Loucy (cell line): Measurements from ENCODE around the gene EIF2B1.

ENCODE experiments used
- H2AFZ ChIP-seq: fragments of 200-600 bp; sonication (generic); 2 replicates; pipeline ENCODE4 v1.6.0; 2016; ENCODE audit warnings: antibody characterized with exemption, mild to moderate bottlenecking, low read length, moderate library complexity
- H3F3A ChIP-seq: fragments of 200-600 bp; 2 replicates; pipeline ENCODE4 v1.6.0; 2016; ENCODE audit warnings: antibody characterized with exemption, low read depth, mild to moderate bottlenecking
- H3K27me3 ChIP-seq: fragments of 200-600 bp; sonication (generic); 2 replicates; pipeline ENCODE4 v1.6.1; 2014; ENCODE audit warnings: low read length, mild to moderate bottlenecking; ENCODE audit not compliant: insufficient read depth, poor library complexity, severe bottlenecking
- H3K36me3 ChIP-seq: fragments of 200-600 bp; sonication (generic); 2 replicates; pipeline ENCODE4 v1.6.1; 2016; ENCODE audit warnings: low read length; ENCODE audit not compliant: insufficient read depth
- H3K4me1 ChIP-seq: fragments of 200-600 bp; sonication (generic); 2 replicates; pipeline ENCODE4 v1.5.1; 2014; ENCODE audit warnings: low read length, mild to moderate bottlenecking; ENCODE audit not compliant: insufficient read depth, poor library complexity, severe bottlenecking
- H3K4me2 ChIP-seq: fragments of 200-600 bp; sonication (generic); 2 replicates; pipeline ENCODE4 v1.6.0; 2014; ENCODE audit warnings: antibody characterized with exemption, low read length, low read depth, mild to moderate bottlenecking; ENCODE audit not compliant: poor library complexity, severe bottlenecking
- H3K4me3 ChIP-seq: fragments of 200-600 bp; sonication (generic); 2 replicates; pipeline ENCODE4 v1.5.1; 2014; ENCODE audit warnings: low read length, mild to moderate bottlenecking, mixed read lengths; ENCODE audit not compliant: poor library complexity, severe bottlenecking
- H3K79me2 ChIP-seq: fragments of 200-600 bp; sonication (generic); 2 replicates; pipeline ENCODE4 v1.6.1; 2014; ENCODE audit warnings: low read length; ENCODE audit not compliant: insufficient read depth
- H3K9ac ChIP-seq: fragments of 200-600 bp; sonication (generic); 2 replicates; pipeline ENCODE4 v1.6.0; 2014; ENCODE audit warnings: mild to moderate bottlenecking, low read depth, low read length, moderate library complexity; ENCODE audit not compliant: poor library complexity, severe bottlenecking
- H3K9me2 ChIP-seq: fragments of 200-600 bp; sonication (generic); replicated peaks from 2 replicates; pipeline ENCODE4 v1.6.1; 2016; ENCODE audit warnings: low read depth, low read length, mixed read lengths
- H3K9me3 ChIP-seq: fragments of 200-600 bp; sonication (generic); 2 replicates; pipeline ENCODE4 v1.6.1; 2014; ENCODE audit warnings: mild to moderate bottlenecking, antibody characterized with exemption, low read length, low read depth; ENCODE audit not compliant: insufficient read depth
- H4K20me1 ChIP-seq: fragments of 200-600 bp; sonication (generic); 2 replicates; pipeline ENCODE4 v1.6.0; 2014; ENCODE audit warnings: antibody characterized with exemption, low read length, mild to moderate bottlenecking; ENCODE audit not compliant: insufficient read depth, poor library complexity, severe bottlenecking
- EZH2phosphoT487 ChIP-seq: fragments of 200-600 bp; IDR thresholded peaks from 2 replicates; pipeline ENCODE4 v1.6.1; 2018; ENCODE audit warnings: antibody characterized with exemption, mild to moderate bottlenecking, moderate library complexity, borderline replicate concordance
- TF ChIP-seq, protein P1 (sequence below): fragments of 200-600 bp; sonication (generic); conservative IDR thresholded peaks from 2 replicates; pipeline ENCODE4 v1.5.1; 2014; ENCODE audit warnings: mild to moderate bottlenecking, antibody characterized with exemption, low read length

Gene EIF2B1

DNA sequence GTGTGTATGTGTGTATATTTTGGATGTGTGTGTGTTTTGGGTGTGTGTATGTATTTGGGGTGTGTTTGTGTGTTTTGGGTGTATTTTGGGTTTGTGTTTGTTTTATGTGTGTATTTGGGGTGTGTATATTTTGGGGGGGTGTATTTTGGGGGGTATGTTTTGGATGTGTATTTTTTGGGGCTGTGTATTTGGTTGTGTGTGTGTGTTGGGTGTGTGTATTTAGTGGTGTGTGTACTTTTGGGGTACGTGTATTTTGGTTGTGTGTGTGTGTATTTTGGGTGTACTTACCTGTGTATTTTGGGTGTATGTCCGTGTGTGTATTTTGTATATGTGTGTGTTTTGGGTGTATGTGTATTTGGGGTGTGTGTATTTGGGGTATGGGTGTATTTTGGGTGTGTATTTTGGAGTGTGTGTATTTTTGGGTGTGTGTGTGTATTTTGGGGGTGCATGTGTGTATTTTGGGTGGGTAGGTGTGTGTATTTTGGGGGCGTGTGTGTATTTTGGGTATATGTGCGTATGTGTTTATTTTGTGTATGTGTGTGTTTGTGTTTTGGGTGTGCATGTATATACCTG lies 20.7 kb upstream of the EIF2B1 start:
- H3K4me2 ChIP-seq, result no peak overlapping the region
- no peak overlapping the region for H2AFZ ChIP-seq
- H3K36me3 ChIP-seq, result peaks cover 21% of the 10 kb centered on the region; the same call in 1 of the 2 replicates
- H3F3A ChIP-seq, result no peaks in the 10 kb centered on the region
- H3K4me1 ChIP-seq, result no peaks in the 10 kb centered on the region
- no peaks in the 10 kb centered on the region for H3K9me3 ChIP-seq
- no peak for TF ChIP-seq EZH2phosphoT487
- TF ChIP-seq, protein P1, sequence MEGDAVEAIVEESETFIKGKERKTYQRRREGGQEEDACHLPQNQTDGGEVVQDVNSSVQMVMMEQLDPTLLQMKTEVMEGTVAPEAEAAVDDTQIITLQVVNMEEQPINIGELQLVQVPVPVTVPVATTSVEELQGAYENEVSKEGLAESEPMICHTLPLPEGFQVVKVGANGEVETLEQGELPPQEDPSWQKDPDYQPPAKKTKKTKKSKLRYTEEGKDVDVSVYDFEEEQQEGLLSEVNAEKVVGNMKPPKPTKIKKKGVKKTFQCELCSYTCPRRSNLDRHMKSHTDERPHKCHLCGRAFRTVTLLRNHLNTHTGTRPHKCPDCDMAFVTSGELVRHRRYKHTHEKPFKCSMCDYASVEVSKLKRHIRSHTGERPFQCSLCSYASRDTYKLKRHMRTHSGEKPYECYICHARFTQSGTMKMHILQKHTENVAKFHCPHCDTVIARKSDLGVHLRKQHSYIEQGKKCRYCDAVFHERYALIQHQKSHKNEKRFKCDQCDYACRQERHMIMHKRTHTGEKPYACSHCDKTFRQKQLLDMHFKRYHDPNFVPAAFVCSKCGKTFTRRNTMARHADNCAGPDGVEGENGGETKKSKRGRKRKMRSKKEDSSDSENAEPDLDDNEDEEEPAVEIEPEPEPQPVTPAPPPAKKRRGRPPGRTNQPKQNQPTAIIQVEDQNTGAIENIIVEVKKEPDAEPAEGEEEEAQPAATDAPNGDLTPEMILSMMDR, result no peak
- H4K20me1 ChIP-seq, result no peaks in the 10 kb centered on the region
- no peaks in the 10 kb centered on the region for H3K9me2 ChIP-seq
- no peak overlapping the region for H3K9ac ChIP-seq
- H3K79me2 ChIP-seq, result no peaks in the 10 kb centered on the region
- H3K4me3 ChIP-seq, result no peak overlapping the region
- H3K27me3 ChIP-seq, result no peaks in the 10 kb centered on the region

DNA sequence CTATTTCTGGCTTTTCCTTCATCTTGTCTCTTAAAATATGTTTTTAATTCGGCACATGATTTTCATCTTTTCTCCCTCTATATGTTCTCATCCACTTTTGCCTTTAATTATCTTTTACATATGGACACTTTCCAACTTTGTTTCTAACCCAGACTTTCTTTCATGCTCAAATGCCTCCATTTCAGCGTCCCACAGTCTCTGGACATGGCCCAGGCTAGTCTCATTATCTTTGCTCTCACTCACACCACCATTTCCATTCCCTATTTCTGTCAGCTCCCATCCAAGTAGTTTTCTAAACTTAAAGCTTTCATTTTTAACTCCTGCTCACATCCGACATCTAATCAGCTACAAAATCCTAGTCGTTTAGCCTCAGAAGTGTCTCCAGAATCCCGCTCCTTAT lies 14.9 kb upstream of the EIF2B1 start:
- no peaks in the 10 kb centered on the region for H3K79me2 ChIP-seq
- TF ChIP-seq, protein P1, result no peak
- no peak for TF ChIP-seq EZH2phosphoT487
- H3K27me3 ChIP-seq, result no peaks in the 10 kb centered on the region
- no peaks in the 10 kb centered on the region for H3K4me1 ChIP-seq
- H3F3A ChIP-seq, result no peaks in the 10 kb centered on the region
- H3K36me3 ChIP-seq, result peaks cover 26% of the 10 kb centered on the region; the same call in 1 of the 2 replicates
- H3K9me2 ChIP-seq, result no peaks in the 10 kb centered on the region
- H3K9me3 ChIP-seq, result no peaks in the 10 kb centered on the region
- H3K9ac ChIP-seq, result no peak overlapping the region
- H2AFZ ChIP-seq, result no peak overlapping the region
- H3K4me2 ChIP-seq, result no peak overlapping the region
- H4K20me1 ChIP-seq, result no peaks in the 10 kb centered on the region
- H3K4me3 ChIP-seq, result no peak overlapping the region

DNA sequence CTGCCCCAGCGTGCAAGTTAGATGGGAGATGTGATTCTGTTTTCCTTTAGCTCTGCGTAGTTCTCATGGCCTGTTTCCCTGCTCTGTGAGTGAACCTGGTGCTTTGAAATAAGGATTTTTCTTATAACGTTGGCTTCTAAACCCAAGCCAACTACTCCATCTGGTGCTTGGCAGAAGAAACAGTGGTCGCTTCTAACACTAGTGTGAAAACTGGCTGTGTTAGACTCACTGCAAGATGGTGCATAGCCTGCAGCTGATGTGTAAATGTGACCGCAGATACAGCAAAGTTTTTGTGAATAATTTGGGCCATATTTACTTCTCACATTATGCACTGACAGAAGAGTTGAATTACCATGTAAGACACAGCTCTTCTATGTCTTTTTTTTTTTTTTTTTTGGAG lies 12.4 kb upstream of the EIF2B1 start:
- no peak overlapping the region for H3K4me2 ChIP-seq
- H3K36me3 ChIP-seq, result peaks cover 21% of the 10 kb centered on the region; the same call in 1 of the 2 replicates
- H3K9me3 ChIP-seq, result no peaks in the 10 kb centered on the region

More for the DNA sequence above, 12.4 kb upstream of the EIF2B1 start:
- H3K79me2 ChIP-seq, result no peaks in the 10 kb centered on the region
- no peak overlapping the region for H3K9ac ChIP-seq
- H3K9me2 ChIP-seq, result no peaks in the 10 kb centered on the region
- H4K20me1 ChIP-seq, result no peaks in the 10 kb centered on the region
- H3F3A ChIP-seq, result no peaks in the 10 kb centered on the region
- no peak overlapping the region for H2AFZ ChIP-seq
- no peaks in the 10 kb centered on the region for H3K4me1 ChIP-seq
- no peak for TF ChIP-seq EZH2phosphoT487
- TF ChIP-seq, protein P1, result no peak
- H3K27me3 ChIP-seq, result no peaks in the 10 kb centered on the region
- no peak overlapping the region for H3K4me3 ChIP-seq
